Neuronal stem cell (in vitro differentiated cells): ENCODE measurements around the gene AKAP12.
A peak's percentile ranks its signal among the peaks of the same experiment; 100 is the strongest.

Experiments used
- DNase-seq: peaks from one replicate; pipeline ENCODE4 v3.0.0-alpha.2; 2013; ENCODE audit warnings: low spot score
- H2AFZ ChIP-seq: one replicate; pipeline ENCODE4 v1.6.1; 2013; ENCODE audit warnings: mild to moderate bottlenecking, low read length, inconsistent platforms
- H2AK5ac ChIP-seq: 2 replicates; pipeline ENCODE4 v1.6.1; 2013; ENCODE audit warnings: low read depth, mild to moderate bottlenecking, inconsistent platforms, low read length, moderate library complexity, mixed read lengths
- H2BK120ac ChIP-seq: 2 replicates; pipeline ENCODE4 v1.6.1; 2013; ENCODE audit warnings: low read depth, mild to moderate bottlenecking, inconsistent platforms, low read length, moderate library complexity, mixed read lengths
- H2BK12ac ChIP-seq: one replicate; pipeline ENCODE4 v1.6.1; 2013; ENCODE audit warnings: low read length, inconsistent platforms
- H2BK15ac ChIP-seq: 2 replicates; pipeline ENCODE4 v1.6.1; 2013; ENCODE audit warnings: mild to moderate bottlenecking, low read length, inconsistent platforms, mixed read lengths
- H2BK5ac ChIP-seq: one replicate; pipeline ENCODE4 v1.6.1; 2013; ENCODE audit warnings: inconsistent platforms, mild to moderate bottlenecking, low read length, moderate library complexity
- H3K14ac ChIP-seq: one replicate; pipeline ENCODE4 v1.6.1; 2013; ENCODE audit warnings: low read length, inconsistent platforms
- H3K18ac ChIP-seq: 2 replicates; pipeline ENCODE4 v1.6.1; 2013; ENCODE audit warnings: low read length, inconsistent platforms
- H3K23ac ChIP-seq: 2 replicates; pipeline ENCODE4 v1.6.1; 2013; ENCODE audit warnings: low read depth, mild to moderate bottlenecking, mixed read lengths, low read length, inconsistent platforms; ENCODE audit not compliant: poor library complexity
- H3K27ac ChIP-seq: replicated peaks from 3 replicates; pipeline ENCODE4 v1.5.1; 2013; ENCODE audit warnings: low read length, inconsistent platforms
- H3K27me3 ChIP-seq, 3 experiments: 2 replicates each; pipeline ENCODE4 v1.6.1; 2013; ENCODE audit warnings: low read length in 3 of 3, mild to moderate bottlenecking in 2 of 3, inconsistent platforms in 1 of 3, low read depth in 1 of 3, mixed read lengths in 1 of 3, moderate library complexity in 1 of 3; ENCODE audit not compliant: control insufficient read depth in 3 of 3, insufficient read depth in 3 of 3
- H3K36me3 ChIP-seq, 2 donors: replicated peaks in 1 of 2; 2 replicates each; pipeline ENCODE4 v1.6.1; 2013; ENCODE audit warnings: low read length in 2 of 2; ENCODE audit not compliant: control insufficient read depth in 2 of 2, insufficient read depth in 2 of 2
- H3K4ac ChIP-seq: 2 replicates; pipeline ENCODE4 v1.6.1; 2013; ENCODE audit warnings: inconsistent platforms, mild to moderate bottlenecking, low read length, moderate library complexity
- H3K4me1 ChIP-seq, 2 donors: 1 replicate in 1 of 2; 2 replicates in 1 of 2; pipeline ENCODE4 v1.6.1; 2013; ENCODE audit warnings: low read length in 2 of 2, low read depth in 1 of 2; ENCODE audit not compliant: control insufficient read depth in 2 of 2, insufficient read depth in 1 of 2
- H3K4me2 ChIP-seq: one replicate; pipeline ENCODE4 v1.6.1; 2013; ENCODE audit warnings: mild to moderate bottlenecking, low read length, inconsistent platforms; ENCODE audit not compliant: insufficient read depth, poor library complexity, severe bottlenecking
- H3K4me3 ChIP-seq, 2 donors: 2 replicates each; pipeline ENCODE4 v1.5.1; 2013; ENCODE audit warnings: low read length in 2 of 2, mild to moderate bottlenecking in 2 of 2, inconsistent platforms in 1 of 2, moderate library complexity in 1 of 2
- H3K79me1 ChIP-seq: one replicate; pipeline ENCODE4 v1.6.1; 2013; ENCODE audit warnings: low read depth, mild to moderate bottlenecking, inconsistent platforms, low read length, moderate library complexity
- H3K9ac ChIP-seq: one replicate; pipeline ENCODE4 v1.6.1; 2013; ENCODE audit warnings: mild to moderate bottlenecking, low read depth, low read length, inconsistent platforms; ENCODE audit not compliant: poor library complexity
- H3K9me3 ChIP-seq, 2 donors: replicated peaks in 1 of 2; 2 replicates each; pipeline versions ENCODE3 to v1.6.1; 2013; ENCODE audit warnings: low read length in 2 of 2, mild to moderate bottlenecking in 2 of 2, inconsistent platforms in 1 of 2, low read depth in 1 of 2, mixed read lengths in 1 of 2, moderate library complexity in 1 of 2; ENCODE audit not compliant: control insufficient read depth in 2 of 2, insufficient read depth in 1 of 2
- H4K8ac ChIP-seq: one replicate; pipeline ENCODE4 v1.6.1; 2013; ENCODE audit warnings: low read depth, mild to moderate bottlenecking, inconsistent platforms, low read length, moderate library complexity
- H4K91ac ChIP-seq: one replicate; pipeline ENCODE4 v1.6.1; 2013; ENCODE audit warnings: low read length, low read depth, mild to moderate bottlenecking, inconsistent platforms; ENCODE audit not compliant: poor library complexity
- WGBS, 2 donors: extraction: QIAGEN DNeasy Blood & Tissue Kit; methylation state at CpG; one replicate each; pipeline ENCODE4 v1.1.7; 2013; ENCODE audit warnings: missing lambda C conversion rate in 2 of 2, mixed read lengths in 1 of 2; ENCODE audit not compliant: insufficient read length in 2 of 2, insufficient replicate concordance in 1 of 2; ENCODE audit errors: extremely low coverage in 2 of 2; 5-methylcytosine and 5-hydroxymethylcytosine counted together

Gene AKAP12

GRCh38 chr6:151350442-151351145 is 110.8 kb downstream of the AKAP12 start:
- Histone ChIP-seq H3K27ac (no peak overlapping the region), H3K4me3 (no peak overlapping the region), H3K18ac (peak overlapping the region; percentile 18), H3K4me2 (no peak overlapping the region), H2BK12ac (no peak overlapping the region), H3K23ac (no peak overlapping the region), H3K4me1 (no peaks in the 10 kb centered on the region), H2AK5ac (no peak overlapping the region), H3K14ac (no peak overlapping the region), H2BK5ac (no peak overlapping the region), H2AFZ (no peak overlapping the region), H4K91ac (no peak overlapping the region), H2BK15ac (no peak overlapping the region), H4K8ac (no peak overlapping the region), H3K9ac (no peak overlapping the region), H3K79me1 (no peaks in the 10 kb centered on the region), H3K4ac (no peak overlapping the region), H3K36me3 (peaks cover 9 to 19% of the 10 kb centered on the region in 2 donors), H2BK120ac (no peak overlapping the region), H3K27me3 (no peaks in the 10 kb centered on the region), H3K9me3 (no peaks in the 10 kb centered on the region)
- WGBS, 2 donors = no CpG with 5 or more reads among the region's 20 CpGs
- no peak for DNase-seq

GRCh38 chr6:151351146-151351700 is 111.5 kb downstream of the AKAP12 start:
- H4K91ac ChIP-seq = no peak overlapping the region
- no CpG with 5 or more reads among the region's 18 CpGs for whole genome bisulfite sequencing, 2 donors
- no peak overlapping the region for H3K14ac ChIP-seq
- peaks cover 9 to 23% of the 10 kb centered on the region in 2 donors for H3K36me3 ChIP-seq
- no peak overlapping the region for H3K4me2 ChIP-seq
- H3K18ac ChIP-seq = no peak overlapping the region
- H3K9me3 ChIP-seq = no peaks in the 10 kb centered on the region
- no peak overlapping the region for H2BK12ac ChIP-seq
- no peak overlapping the region for H2AK5ac ChIP-seq
- H3K23ac ChIP-seq = no peak overlapping the region
- no peak overlapping the region for H3K27ac ChIP-seq
- no peak overlapping the region for H3K4ac ChIP-seq
- no peak overlapping the region for H2BK15ac ChIP-seq
- no peak for DNase-seq
- no peaks in the 10 kb centered on the region for H3K79me1 ChIP-seq
- H2BK5ac ChIP-seq = no peak overlapping the region
- no peaks in the 10 kb centered on the region for H3K27me3 ChIP-seq
- no peak overlapping the region for H3K4me3 ChIP-seq
- H2AFZ ChIP-seq = no peak overlapping the region
- no peak overlapping the region for H3K9ac ChIP-seq
- no peak overlapping the region for H2BK120ac ChIP-seq
- no peak overlapping the region for H4K8ac ChIP-seq
- no peaks in the 10 kb centered on the region for H3K4me1 ChIP-seq

GRCh38 chr6:151351731-151352130 is 112.0 kb downstream of the AKAP12 start:
- Histone ChIP-seq H3K9ac (no peak overlapping the region), H2BK15ac (no peak overlapping the region), H3K4ac (no peak overlapping the region), H3K36me3 (peaks cover 9 to 26% of the 10 kb centered on the region in 2 donors), H2BK5ac (no peak overlapping the region), H3K79me1 (no peaks in the 10 kb centered on the region), H3K4me3 (no peak overlapping the region), H3K18ac (no peak overlapping the region), H2BK12ac (no peak overlapping the region), H4K8ac (no peak overlapping the region), H2AK5ac (no peak overlapping the region), H3K27me3 (no peaks in the 10 kb centered on the region), H3K4me2 (no peak overlapping the region), H2AFZ (no peak overlapping the region), H3K4me1 (no peaks in the 10 kb centered on the region), H4K91ac (no peak overlapping the region), H2BK120ac (no peak overlapping the region), H3K23ac (no peak overlapping the region), H3K9me3 (no peaks in the 10 kb centered on the region), H3K14ac (no peak overlapping the region), H3K27ac (no peak overlapping the region)
- DNase-seq = no peak
- no CpG with 5 or more reads among the region's 7 CpGs for WGBS, 2 donors

GRCh38 chr6:151352410-151353396 is 112.9 kb downstream of the AKAP12 start:
- Histone ChIP-seq H3K14ac (no peak overlapping the region), H3K4me2 (no peak overlapping the region), H2BK12ac (no peak overlapping the region), H4K91ac (no peak overlapping the region), H2BK5ac (no peak overlapping the region), H3K79me1 (no peaks in the 10 kb centered on the region), H3K9me3 (no peaks in the 10 kb centered on the region), H2BK15ac (no peak overlapping the region), H3K23ac (no peak overlapping the region), H3K27me3 (no peaks in the 10 kb centered on the region), H3K4me3 (no peak overlapping the region), H3K4ac (no peak overlapping the region), H2AK5ac (no peak overlapping the region), H3K9ac (no peak overlapping the region), H4K8ac (no peak overlapping the region), H3K27ac (no peak overlapping the region), H2BK120ac (no peak overlapping the region), H3K36me3 (peaks cover 9 to 27% of the 10 kb centered on the region in 2 donors), H3K4me1 (no peaks in the 10 kb centered on the region), H3K18ac (no peak overlapping the region), H2AFZ (no peak overlapping the region)
- no CpG with 5 or more reads among the region's 19 CpGs for WGBS, 2 donors
- DNase-seq = no peak
